GM19463 (cell line): ENCODE measurements around the gene OXLD1.
A peak's percentile ranks its signal among the peaks of the same experiment; 100 is the strongest.

Experiments
- ATAC-seq: cut with Tn5 transposase; IDR thresholded peaks from one replicate; pipeline ENCODE4 v1.9.1; 2021; ENCODE audit warnings: mild to moderate bottlenecking, moderate library complexity; ENCODE audit not compliant: unreplicated experiment

The OXLD1 gene

DNA sequence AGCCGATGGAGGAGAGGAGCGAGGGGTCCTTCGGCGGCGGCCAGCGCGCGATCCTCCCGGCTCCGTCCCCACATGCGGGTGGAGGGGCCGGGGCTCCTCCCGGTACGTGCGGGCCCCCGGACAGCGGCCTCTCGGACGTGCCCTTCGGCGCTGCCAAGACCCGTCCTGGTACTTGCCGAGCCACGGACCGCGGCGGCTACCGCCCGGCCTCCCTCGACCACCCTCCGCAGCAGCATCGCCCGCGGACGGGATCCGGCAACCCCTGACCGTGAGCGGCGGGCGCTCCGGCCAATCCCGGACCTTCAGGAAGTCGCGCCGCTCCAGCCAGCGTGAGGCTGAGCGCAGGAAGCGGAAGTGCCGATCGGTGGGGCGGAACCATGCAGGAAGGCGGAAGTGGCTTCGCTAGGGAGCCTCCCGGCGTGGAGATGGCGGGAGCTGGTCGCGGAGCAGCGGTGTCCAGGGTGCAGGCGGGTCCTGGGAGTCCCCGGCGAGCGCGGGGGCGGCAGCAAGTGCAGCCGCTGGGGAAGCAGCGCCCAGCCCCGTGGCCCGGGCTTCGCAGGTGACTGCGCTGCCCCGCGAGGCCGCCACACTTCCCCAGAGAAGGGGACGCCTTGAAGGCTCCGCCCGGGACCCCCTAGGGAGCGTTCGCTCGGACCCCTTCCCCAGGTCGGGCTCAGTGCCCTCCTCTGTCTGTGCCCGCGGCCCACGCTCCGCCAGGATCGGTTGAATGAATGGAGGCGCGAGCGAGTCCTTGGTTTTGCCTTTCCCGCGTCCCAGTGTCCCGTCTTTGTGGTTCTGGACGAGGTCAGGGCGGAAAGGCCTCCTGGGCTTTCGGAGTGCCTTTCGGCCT is at the start of gene OXLD1, which contains the start of gene CCDC137:
Gene OXLD1, minus strand, starts transcription at position 264 of the 850 bp plus-strand sequence. Its CDS starts 28 bp downstream, at position 236.
Gene CCDC137, plus strand, starts transcription at position 396 of the 850 bp plus-strand sequence. Its CDS starts 30 bp downstream, at position 426.
- ATAC-seq: peak; percentile 94

- ATAC-seq: no peak
These were observed 48.9 kb upstream of the OXLD1 start for GRCh38 chr17:81715107-81715871.

DNA sequence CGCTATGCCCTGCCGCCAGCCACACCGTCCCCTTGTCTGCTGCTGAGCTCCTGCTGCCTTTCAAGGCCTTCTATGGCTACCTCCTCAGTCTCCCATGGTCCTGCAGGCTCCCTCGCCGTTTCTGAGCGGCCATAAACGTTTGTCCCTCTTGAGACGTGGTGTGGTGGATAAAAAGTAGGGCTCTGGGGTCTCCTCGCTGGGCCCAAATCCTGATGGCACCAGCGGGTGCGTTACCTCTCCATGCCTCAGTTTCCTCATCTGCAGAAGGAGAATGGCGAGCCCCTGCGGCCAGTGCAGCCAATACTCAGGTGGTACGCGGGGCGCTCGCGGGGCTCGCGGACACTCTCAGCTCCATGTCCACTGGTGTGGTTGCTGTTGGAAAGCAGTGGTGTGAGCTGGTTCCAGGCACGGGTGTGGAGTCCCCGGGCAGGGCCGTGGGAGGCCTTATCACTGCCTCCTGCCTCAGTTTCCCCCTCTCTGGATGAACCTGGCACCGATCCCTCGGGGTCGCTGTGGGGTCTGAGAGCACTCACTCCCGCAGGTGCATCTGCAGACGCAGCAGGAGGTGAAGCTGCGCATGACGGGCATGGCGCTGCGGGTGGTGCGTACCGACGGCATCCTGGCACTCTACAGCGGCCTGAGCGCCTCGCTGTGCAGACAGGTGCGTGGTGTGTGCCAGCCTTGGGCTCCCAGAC is 48.2 kb upstream of the OXLD1 start:
- ATAC-seq: no peak

- ATAC-seq: no peak
These were observed 47.4 kb upstream of the OXLD1 start for GRCh38 chr17:81713556-81714411.

GRCh38 chr17:81713004-81713555 is 46.7 kb upstream of the OXLD1 start:
- ATAC-seq: no peak

- ATAC-seq: peak; percentile 7
These were observed 46.1 kb upstream of the OXLD1 start for GRCh38 chr17:81712468-81713003.

DNA sequence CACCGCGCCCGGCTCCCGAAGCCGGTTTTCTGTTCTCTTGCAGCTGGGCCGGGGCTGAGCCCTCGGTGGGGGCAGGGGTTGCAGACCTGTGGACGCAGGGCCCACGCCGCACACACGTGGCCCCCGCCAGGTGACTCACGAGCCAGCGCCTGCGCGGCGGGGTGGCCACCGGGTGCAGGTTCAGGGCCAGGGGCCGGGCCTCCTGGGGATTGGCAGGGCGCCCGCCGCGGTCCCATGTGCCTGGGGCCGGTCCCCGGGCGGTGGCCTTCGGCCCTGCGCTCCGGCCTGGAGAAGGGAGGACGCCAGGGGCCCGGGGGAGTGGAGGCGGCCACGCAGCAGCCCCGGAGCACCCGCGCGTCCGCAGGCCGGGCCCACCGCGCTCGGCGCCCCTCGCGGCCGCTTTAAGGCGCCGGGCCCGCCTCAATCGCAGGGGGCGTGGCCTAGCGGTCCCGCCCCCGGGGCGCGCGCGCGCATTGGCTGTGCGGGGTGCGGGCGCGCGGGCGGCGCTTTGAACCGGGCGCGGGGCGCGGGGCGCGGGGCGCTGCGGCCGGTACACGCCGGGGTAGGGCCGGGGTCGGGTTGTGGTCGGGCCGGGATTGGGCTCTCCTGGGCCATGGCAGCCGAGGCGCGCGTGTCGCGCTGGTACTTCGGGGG is 45.5 kb upstream of the OXLD1 start, which contains the start of gene SLC25A10:
Gene SLC25A10, plus strand, starts transcription at position 471 of the 654 bp plus-strand sequence. Its CDS starts 143 bp downstream, at position 614.
- ATAC-seq: peak; percentile 72

- ATAC-seq: no peak
These were observed 44.3 kb upstream of the OXLD1 start for GRCh38 chr17:81710514-81711308.

DNA sequence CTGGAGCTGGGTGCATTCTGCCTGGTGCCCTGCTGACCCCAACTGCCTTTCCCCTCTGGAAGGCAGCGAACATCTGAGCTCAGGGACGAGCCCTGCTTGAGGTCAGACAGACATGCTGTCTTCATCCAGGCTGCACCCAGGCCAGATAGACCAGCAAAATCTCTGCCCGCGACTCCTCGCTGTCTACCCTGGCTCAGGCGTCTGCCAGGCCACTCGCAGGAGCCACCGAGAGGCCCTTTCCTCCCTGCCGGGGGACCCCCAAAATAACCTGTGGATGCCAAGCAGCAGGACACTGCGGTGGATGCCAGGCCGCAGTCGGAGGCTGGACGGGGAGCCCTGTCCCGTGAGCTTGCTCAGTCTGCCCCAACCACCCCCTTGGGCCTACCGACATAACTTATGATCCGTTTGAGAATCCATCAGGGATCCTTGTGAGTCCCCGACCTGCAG is 42.4 kb upstream of the OXLD1 start:
- no peak for ATAC-seq

DNA sequence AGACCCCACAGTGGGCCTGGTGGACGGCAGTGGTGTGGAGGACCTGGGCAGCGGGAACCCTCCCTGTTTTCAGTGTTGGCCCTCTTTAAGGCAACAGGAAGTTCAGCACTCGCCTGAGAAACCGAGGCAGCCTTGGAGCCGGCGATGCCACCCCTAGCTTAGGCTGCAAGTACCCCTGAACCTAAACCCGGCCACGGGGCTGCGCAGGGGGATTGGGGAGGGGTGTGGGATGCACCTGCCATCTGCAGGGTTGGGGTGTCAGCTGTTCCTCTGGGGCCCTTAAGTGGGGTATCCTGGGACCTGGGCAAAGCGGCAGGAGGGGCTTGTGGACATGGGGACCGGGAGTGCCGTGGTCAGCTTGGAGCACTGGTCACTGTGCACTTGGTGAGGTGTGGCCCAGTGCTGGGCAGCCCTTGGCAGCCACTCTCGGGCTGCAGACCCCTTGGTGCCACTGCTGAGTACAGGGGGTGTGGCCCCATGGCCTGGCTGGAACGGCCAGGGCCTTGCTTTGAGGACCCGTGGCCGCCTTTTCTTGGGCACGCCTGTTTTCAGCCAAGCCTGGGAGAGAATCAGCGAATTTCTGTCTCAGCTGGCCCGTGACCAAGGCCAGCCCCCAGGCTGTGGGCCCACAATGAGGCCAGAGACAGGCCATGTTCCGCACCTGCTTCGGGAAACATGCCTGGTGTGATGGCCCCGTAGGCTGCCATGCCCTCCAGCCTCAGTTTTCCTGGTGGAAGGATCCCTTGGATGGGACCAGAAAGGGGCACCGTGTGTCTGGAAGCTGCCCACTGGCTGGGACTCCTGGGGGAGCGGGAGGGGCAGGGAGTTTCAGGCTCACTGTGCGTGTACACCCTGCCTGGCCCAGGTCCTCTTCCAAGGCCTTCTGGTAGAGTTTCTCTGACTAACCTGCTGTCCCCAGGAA is 41.6 kb upstream of the OXLD1 start:
- ATAC-seq: no peak

- ATAC-seq: no peak
These were observed 40.6 kb upstream of the OXLD1 start for GRCh38 chr17:81706757-81707624.

GRCh38 chr17:81706232-81706611 is 39.8 kb upstream of the OXLD1 start:
- ATAC-seq: no peak

- ATAC-seq: no peak
These were observed 39.3 kb upstream of the OXLD1 start for GRCh38 chr17:81705518-81706231.

- ATAC-seq: no peak
These were observed 37.6 kb upstream of the OXLD1 start for GRCh38 chr17:81703747-81704654.
